WTC11 (cell line): ENCODE measurements around the gene CLCN6. TPM values are rescaled to one million over a fixed set of nuclear protein-coding genes. Genes with fewer than 3 reads are reported as not detected.

ENCODE experiments used
- ATAC-seq: fragments of 200-7000 bp; cut with Tn5 transposase; 2 replicates; pipeline ENCODE4 v1.10.0; 2021; ENCODE audit warnings: mild to moderate bottlenecking, moderate library complexity
- CTCF ChIA-PET: fragments of 300-600 bp; sonication (Branson Sonifier 250); formaldehyde crosslinking; loops from one replicate; lab custom pipeline; 2021; ENCODE audit warnings: antibody characterized with exemption; lab: Charles Lee
- POLR2A ChIA-PET: fragments of 350-600 bp; sonication (Branson Sonifier 250); formaldehyde crosslinking; loops from one replicate; lab custom pipeline; 2021; ENCODE audit warnings: antibody characterized with exemption; lab: Charles Lee
- DNase-seq: peaks from one replicate; pipeline ENCODE4 v3.0.0; 2021; ENCODE audit warnings: low spot score
- H3K27ac Mint-ChIP-seq: 2 replicates; pipeline ENCODE4 v1.8.0; 2021; ENCODE audit warnings: mixed read lengths
- H3K27me3 Mint-ChIP-seq: 2 replicates; pipeline ENCODE4 v1.8.0; 2021; ENCODE audit warnings: low read depth, mild to moderate bottlenecking, moderate library complexity, mixed read lengths
- H3K36me3 Mint-ChIP-seq: 2 replicates; pipeline ENCODE4 v1.8.0; 2021; ENCODE audit warnings: mixed read lengths
- H3K4me1 Mint-ChIP-seq: 2 replicates; pipeline ENCODE4 v1.8.0; 2022; ENCODE audit warnings: mixed read lengths
- H3K4me3 Mint-ChIP-seq: 2 replicates; pipeline ENCODE4 v1.8.0; 2021; ENCODE audit warnings: mild to moderate bottlenecking, moderate library complexity, mixed read lengths
- H3K9me3 Mint-ChIP-seq: 2 replicates; pipeline ENCODE4 v1.8.0; 2021; ENCODE audit warnings: mixed read lengths
- CREM ChIP-seq: sonication (generic); formaldehyde crosslinking; IDR thresholded peaks from 2 replicates; pipeline ENCODE4 v1.8.1; 2022; ENCODE audit warnings: mild to moderate bottlenecking, missing genetic modification reagents, moderate library complexity
- ELF4 ChIP-seq: sonication (generic); formaldehyde crosslinking; IDR thresholded peaks from 2 replicates; pipeline ENCODE4 v1.8.1; 2022; ENCODE audit warnings: low read depth, mild to moderate bottlenecking, moderate library complexity, missing genetic modification reagents
- EMX1 ChIP-seq: fragments of 250-450 bp; sonication (Bioruptor Pico); IDR thresholded peaks from 2 replicates; pipeline ENCODE4 v1.8.0; 2021; ENCODE audit warnings: mild to moderate bottlenecking
- NFYB ChIP-seq: sonication (generic); formaldehyde crosslinking; conservative IDR thresholded peaks from 2 replicates; pipeline ENCODE4 v1.8.0; 2022; ENCODE audit warnings: low read depth, missing genetic modification reagents
- RORB ChIP-seq: fragments of 250-450 bp; sonication (Bioruptor Pico); IDR thresholded peaks from 2 replicates; pipeline ENCODE4 v1.9.0; 2021; ENCODE audit warnings: mild to moderate bottlenecking
- SOX15 ChIP-seq: fragments of 250-450 bp; sonication (Bioruptor Pico); IDR thresholded peaks from 2 replicates; pipeline ENCODE4 v1.9.0; 2021; ENCODE audit warnings: mild to moderate bottlenecking
- TEAD4 ChIP-seq: sonication (generic); formaldehyde crosslinking; IDR thresholded peaks from 2 replicates; pipeline ENCODE4 v1.8.0; 2022; ENCODE audit warnings: mild to moderate bottlenecking, missing genetic modification reagents
- ZNF121 ChIP-seq: sonication (generic); formaldehyde crosslinking; IDR thresholded peaks from 2 replicates; pipeline ENCODE4 v1.8.0; 2023; ENCODE audit warnings: missing genetic modification reagents
- ZNF138 ChIP-seq: sonication (generic); formaldehyde crosslinking; conservative IDR thresholded peaks from 2 replicates; pipeline ENCODE4 v1.8.1; 2022; ENCODE audit warnings: mild to moderate bottlenecking, moderate library complexity, missing genetic modification reagents
- ZNF671 ChIP-seq: fragments of 250-450 bp; sonication (Bioruptor Pico); IDR thresholded peaks from 2 replicates; pipeline ENCODE4 v1.8.0; 2021; ENCODE audit warnings: mild to moderate bottlenecking
- total RNA-seq: library from RNA; stranded (reverse); gene quantifications from 3 replicates; pipeline ENCODE4 v1.2.3, GENCODE V29; 2021
- TF ChIP-seq, protein P1 (sequence below): sonication (generic); formaldehyde crosslinking; IDR thresholded peaks from 2 replicates; pipeline ENCODE4 v1.8.1; 2022; ENCODE audit warnings: low read depth, mild to moderate bottlenecking, moderate library complexity, missing genetic modification reagents, borderline replicate concordance
- TF ChIP-seq, protein P2 (sequence below): fragments of 250-450 bp; sonication (Bioruptor Pico); IDR thresholded peaks from 2 replicates; pipeline ENCODE4 v1.9.0; 2021; ENCODE audit warnings: mild to moderate bottlenecking
- TF ChIP-seq, protein P3 (sequence below): sonication (generic); formaldehyde crosslinking; IDR thresholded peaks from 2 replicates; pipeline ENCODE4 v1.8.0; 2023; ENCODE audit warnings: missing genetic modification reagents
- TF ChIP-seq, protein P4 (sequence below): sonication (generic); formaldehyde crosslinking; IDR thresholded peaks from 2 replicates; pipeline ENCODE4 v1.8.1; 2022; ENCODE audit warnings: mild to moderate bottlenecking, missing genetic modification reagents, moderate library complexity, borderline replicate concordance
- TF ChIP-seq, protein P5 (sequence below): sonication (generic); formaldehyde crosslinking; IDR thresholded peaks from 2 replicates; pipeline ENCODE4 v1.8.0; 2022; ENCODE audit warnings: mild to moderate bottlenecking, missing genetic modification reagents

The CLCN6 gene
- total RNA-seq, 1 experiment from 2014 or later, result 22.3 TPM

DNA sequence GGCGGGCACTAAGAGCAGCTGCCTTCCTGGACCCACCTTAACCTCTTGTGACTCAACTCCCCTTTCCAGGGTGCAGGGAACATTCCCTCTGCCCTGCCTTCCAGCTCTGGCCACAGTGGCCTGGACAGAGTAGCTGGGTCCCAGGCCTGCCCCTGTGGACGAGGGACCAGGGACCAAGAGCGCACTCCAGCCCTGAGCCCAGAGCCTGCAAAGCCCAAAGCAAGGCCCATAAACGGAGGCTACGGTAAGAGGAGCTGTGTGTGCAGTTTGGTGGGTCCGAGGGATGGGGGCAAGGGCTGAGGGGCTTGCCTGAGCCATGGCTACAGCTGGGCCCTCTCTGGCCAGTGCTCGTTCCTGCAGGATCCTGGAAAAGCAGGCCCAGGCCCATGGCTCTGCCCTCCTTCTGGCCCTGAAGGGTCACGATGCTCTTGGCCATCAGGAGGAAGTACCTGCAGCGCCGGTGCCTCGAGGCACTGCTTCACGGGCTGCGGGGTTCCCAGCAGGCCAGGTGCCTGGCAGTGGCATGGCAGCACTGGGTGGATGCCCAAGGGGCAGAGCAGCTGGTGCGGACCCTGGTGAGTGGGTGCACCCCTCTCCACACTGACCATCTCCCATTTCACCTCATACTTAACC, 18.1 kb upstream of the CLCN6 start:
- H3K9me3 Mint-ChIP-seq, result no peaks in the 10 kb centered on the region
- peaks cover 20% of the 10 kb centered on the region; the same call in 1 of the 2 replicates for H3K36me3 Mint-ChIP-seq
- no peak overlapping the region for H3K4me3 Mint-ChIP-seq
- DNase-seq, result no peak
- ChIA-PET POLR2A (interaction anchor here (0.7 to 1.8 kb wide), 6 partner anchors 10 to 122 kb away, joined by 3 to 11 read pairs (median 4); partner anchors contain the start of genes CLCN6 and MTHFR), CTCF (interaction anchor here (0.9 to 4.5 kb wide), 14 partner anchors 10 to 215 kb away, joined by 3 to 98 read pairs (median 4); partner anchors contain the start of genes FBXO6 and MFN2)
- H3K4me1 Mint-ChIP-seq, result peaks cover 32% of the 10 kb centered on the region
- peak; percentile 6 for ATAC-seq
- peak overlapping the region; percentile 70; the same call in 1 of the 2 replicates for H3K27ac Mint-ChIP-seq
- TF ChIP-seq RORB (no peak), ZNF121 (CRISPR knock-in tag) (peak; percentile 99)
- H3K27me3 Mint-ChIP-seq, result no peaks in the 10 kb centered on the region

DNA sequence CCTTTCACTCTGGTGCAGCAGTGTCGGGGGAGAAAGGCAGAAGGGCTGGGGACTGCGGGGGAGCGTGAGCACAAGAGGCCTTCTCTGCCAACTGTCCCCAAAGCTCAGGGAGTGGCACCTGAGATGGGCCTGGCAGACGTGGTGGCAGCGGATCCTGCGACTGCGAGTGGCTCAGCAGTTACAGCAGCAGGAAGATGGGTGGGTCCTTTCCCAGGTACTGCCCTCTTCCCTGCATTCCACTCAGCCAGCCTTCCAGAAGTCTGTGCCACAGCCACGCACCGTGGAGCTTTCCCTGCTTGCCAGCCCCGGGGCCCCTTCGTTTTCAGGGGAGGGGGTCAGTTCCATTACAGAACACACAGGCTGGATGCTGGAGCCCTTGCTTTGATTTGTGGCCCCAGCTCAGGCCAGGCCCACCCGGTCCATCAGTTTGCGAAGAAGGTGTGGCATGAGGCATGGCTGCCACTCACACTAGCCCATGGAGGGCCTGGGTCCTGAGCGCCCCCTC, 17.4 kb upstream of the CLCN6 start:
- DNase-seq, result no peak
- H3K36me3 Mint-ChIP-seq, result peaks cover 20% of the 10 kb centered on the region; the same call in 1 of the 2 replicates
- H3K4me3 Mint-ChIP-seq, result no peak overlapping the region
- ATAC-seq, result no peak
- ChIA-PET CTCF (interaction anchor here (1.0 to 4.5 kb wide), 9 partner anchors 9 to 216 kb away, joined by 3 to 98 read pairs (median 4); partner anchors contain the start of genes FBXO6 and MFN2), POLR2A (interaction anchor here (1.1 to 1.6 kb wide), 3 partner anchors 9 to 120 kb away, joined by 3 to 5 read pairs (median 4); no protein-coding TSS in a partner anchor)
- H3K9me3 Mint-ChIP-seq, result no peaks in the 10 kb centered on the region
- no peak overlapping the region for H3K27ac Mint-ChIP-seq
- H3K4me1 Mint-ChIP-seq, result peaks cover 32% of the 10 kb centered on the region
- no peaks in the 10 kb centered on the region for H3K27me3 Mint-ChIP-seq
- TF ChIP-seq ELF4, result no peak
- TF ChIP-seq SOX15 (CRISPR knock-in tag), result no peak
- TF ChIP-seq TEAD4 (CRISPR knock-in tag), result no peak
- no peak for TF ChIP-seq ZNF138 (CRISPR knock-in tag)
- TF ChIP-seq, protein P1, sequence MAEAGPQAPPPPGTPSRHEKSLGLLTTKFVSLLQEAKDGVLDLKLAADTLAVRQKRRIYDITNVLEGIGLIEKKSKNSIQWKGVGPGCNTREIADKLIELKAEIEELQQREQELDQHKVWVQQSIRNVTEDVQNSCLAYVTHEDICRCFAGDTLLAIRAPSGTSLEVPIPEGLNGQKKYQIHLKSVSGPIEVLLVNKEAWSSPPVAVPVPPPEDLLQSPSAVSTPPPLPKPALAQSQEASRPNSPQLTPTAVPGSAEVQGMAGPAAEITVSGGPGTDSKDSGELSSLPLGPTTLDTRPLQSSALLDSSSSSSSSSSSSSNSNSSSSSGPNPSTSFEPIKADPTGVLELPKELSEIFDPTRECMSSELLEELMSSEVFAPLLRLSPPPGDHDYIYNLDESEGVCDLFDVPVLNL (CRISPR knock-in tag), result no peak
- TF ChIP-seq, protein P2, sequence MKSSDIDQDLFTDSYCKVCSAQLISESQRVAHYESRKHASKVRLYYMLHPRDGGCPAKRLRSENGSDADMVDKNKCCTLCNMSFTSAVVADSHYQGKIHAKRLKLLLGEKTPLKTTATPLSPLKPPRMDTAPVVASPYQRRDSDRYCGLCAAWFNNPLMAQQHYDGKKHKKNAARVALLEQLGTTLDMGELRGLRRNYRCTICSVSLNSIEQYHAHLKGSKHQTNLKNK (CRISPR knock-in tag), result no peak

DNA sequence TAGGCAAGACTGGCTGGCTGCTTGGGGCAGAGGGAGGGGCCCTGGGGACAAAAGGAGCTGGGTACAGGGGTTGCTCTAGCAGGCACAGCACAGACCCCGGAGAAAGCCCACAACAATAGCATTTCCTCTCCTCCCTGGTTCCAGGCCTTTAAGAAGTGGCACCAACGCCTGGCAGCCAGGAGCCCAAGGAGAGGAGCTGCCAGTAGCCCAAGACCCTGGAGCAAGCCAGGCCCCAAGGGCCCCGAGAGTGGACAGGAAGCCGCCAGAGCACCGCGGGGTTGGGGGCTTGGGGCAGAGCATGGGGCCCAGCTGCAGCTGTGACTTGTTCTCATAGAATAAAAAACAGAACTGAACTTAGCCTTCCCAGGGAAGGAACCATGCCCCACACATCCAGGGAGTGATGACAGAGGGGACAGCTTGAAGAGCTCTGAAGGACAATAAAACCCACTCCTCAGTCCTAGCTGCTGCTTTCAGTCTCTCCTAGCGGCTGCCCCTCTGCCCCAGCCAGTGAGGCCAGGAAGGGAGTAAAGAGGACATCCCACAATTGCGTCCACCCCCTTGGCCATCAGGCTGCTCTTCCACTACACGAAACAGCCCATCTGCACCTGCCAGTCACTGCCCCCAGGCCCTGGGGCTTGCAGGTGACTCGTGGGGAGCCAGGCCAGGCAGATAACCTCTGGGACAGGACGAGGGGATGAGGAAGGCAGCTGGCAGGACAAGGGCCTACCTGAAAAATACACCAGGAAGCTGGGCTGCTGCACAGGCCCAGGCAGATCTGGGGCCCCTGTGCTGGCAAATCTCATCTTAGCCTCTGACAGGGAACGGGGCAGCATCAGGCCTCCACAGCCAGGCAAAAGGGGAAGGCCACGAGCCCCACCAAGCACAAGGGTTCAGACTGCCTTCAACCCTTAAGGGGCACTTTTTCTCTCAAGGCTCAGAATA, 16.6 kb upstream of the CLCN6 start:
- peaks cover 32% of the 10 kb centered on the region for H3K4me1 Mint-ChIP-seq
- ATAC-seq (no peak), DNase-seq (no peak)
- H3K9me3 Mint-ChIP-seq, result no peaks in the 10 kb centered on the region
- ChIA-PET CTCF (interaction anchor here (1.0 kb wide), 1 partner anchor 14 kb away, joined by 3 read pairs; no protein-coding TSS in a partner anchor), POLR2A (interaction anchor here (0.6 to 1.6 kb wide), 4 partner anchors 12 to 230 kb away, joined by 3 to 5 read pairs (median 4); partner anchors contain the start of gene MIIP)
- H3K27ac Mint-ChIP-seq, result peak overlapping the region; percentile 85
- no peaks in the 10 kb centered on the region for H3K27me3 Mint-ChIP-seq
- TF ChIP-seq ZNF671 (CRISPR knock-in tag) (no peak), EMX1 (CRISPR knock-in tag) (no peak), ZNF121 (CRISPR knock-in tag) (no peak), CREM (CRISPR knock-in tag) (no peak), NFYB (CRISPR knock-in tag) (no peak)
- TF ChIP-seq, protein P3, sequence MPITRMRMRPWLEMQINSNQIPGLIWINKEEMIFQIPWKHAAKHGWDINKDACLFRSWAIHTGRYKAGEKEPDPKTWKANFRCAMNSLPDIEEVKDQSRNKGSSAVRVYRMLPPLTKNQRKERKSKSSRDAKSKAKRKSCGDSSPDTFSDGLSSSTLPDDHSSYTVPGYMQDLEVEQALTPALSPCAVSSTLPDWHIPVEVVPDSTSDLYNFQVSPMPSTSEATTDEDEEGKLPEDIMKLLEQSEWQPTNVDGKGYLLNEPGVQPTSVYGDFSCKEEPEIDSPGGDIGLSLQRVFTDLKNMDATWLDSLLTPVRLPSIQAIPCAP (CRISPR knock-in tag), result no peak
- TF ChIP-seq, protein P4, sequence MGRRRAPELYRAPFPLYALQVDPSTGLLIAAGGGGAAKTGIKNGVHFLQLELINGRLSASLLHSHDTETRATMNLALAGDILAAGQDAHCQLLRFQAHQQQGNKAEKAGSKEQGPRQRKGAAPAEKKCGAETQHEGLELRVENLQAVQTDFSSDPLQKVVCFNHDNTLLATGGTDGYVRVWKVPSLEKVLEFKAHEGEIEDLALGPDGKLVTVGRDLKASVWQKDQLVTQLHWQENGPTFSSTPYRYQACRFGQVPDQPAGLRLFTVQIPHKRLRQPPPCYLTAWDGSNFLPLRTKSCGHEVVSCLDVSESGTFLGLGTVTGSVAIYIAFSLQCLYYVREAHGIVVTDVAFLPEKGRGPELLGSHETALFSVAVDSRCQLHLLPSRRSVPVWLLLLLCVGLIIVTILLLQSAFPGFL (CRISPR knock-in tag), result no peak
- TF ChIP-seq, protein P5, sequence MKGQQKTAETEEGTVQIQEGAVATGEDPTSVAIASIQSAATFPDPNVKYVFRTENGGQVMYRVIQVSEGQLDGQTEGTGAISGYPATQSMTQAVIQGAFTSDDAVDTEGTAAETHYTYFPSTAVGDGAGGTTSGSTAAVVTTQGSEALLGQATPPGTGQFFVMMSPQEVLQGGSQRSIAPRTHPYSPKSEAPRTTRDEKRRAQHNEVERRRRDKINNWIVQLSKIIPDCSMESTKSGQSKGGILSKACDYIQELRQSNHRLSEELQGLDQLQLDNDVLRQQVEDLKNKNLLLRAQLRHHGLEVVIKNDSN (CRISPR knock-in tag), result no peak
- peaks cover 22% of the 10 kb centered on the region for H3K36me3 Mint-ChIP-seq
- H3K4me3 Mint-ChIP-seq, result no peak overlapping the region
